Measurements from ENCODE around the gene CKAP5.

GRCh38 chr11:46868912-46869311 lies 22.8 kb upstream of the CKAP5 start:
- TF ChIP-seq CTCF (IDR thresholded peaks at IDR 0.05) = no peak
- TF ChIP-seq POLR2A (IDR thresholded peaks at IDR 0.05) = no peak

All from lower leg skin (tissue), 3 donors.